WTC11 (cell line): ENCODE measurements around the gene ARL4D.

Experiments used
- FOXP4 ChIP-seq: sonication (generic); formaldehyde crosslinking; IDR thresholded peaks from 2 replicates; pipeline ENCODE4 v1.8.0; 2022; ENCODE audit warnings: mild to moderate bottlenecking, missing genetic modification reagents
- KAT7 ChIP-seq: sonication (generic); formaldehyde crosslinking; IDR thresholded peaks from 2 replicates; pipeline ENCODE4 v1.8.1; 2023; ENCODE audit warnings: missing genetic modification reagents, mild to moderate bottlenecking, borderline replicate concordance
- ZNF423 ChIP-seq: fragments of 250-450 bp; sonication (Bioruptor Pico); IDR thresholded peaks from 2 replicates; pipeline ENCODE4 v2.1.2; 2022; ENCODE audit warnings: mild to moderate bottlenecking, moderate library complexity
- TF ChIP-seq, protein P1 (sequence below): fragments of 200-600 bp; IDR thresholded peaks from 2 replicates; pipeline ENCODE4 v1.8.0; 2022; ENCODE audit warnings: antibody characterized with exemption

GRCh38 chr17:43380307-43380706, 18.5 kb upstream of the ARL4D start:
- TF ChIP-seq FOXP4 (no peak), ZNF423 (CRISPR knock-in tag) (no peak), KAT7 (CRISPR knock-in tag) (no peak)
- TF ChIP-seq, protein P1, sequence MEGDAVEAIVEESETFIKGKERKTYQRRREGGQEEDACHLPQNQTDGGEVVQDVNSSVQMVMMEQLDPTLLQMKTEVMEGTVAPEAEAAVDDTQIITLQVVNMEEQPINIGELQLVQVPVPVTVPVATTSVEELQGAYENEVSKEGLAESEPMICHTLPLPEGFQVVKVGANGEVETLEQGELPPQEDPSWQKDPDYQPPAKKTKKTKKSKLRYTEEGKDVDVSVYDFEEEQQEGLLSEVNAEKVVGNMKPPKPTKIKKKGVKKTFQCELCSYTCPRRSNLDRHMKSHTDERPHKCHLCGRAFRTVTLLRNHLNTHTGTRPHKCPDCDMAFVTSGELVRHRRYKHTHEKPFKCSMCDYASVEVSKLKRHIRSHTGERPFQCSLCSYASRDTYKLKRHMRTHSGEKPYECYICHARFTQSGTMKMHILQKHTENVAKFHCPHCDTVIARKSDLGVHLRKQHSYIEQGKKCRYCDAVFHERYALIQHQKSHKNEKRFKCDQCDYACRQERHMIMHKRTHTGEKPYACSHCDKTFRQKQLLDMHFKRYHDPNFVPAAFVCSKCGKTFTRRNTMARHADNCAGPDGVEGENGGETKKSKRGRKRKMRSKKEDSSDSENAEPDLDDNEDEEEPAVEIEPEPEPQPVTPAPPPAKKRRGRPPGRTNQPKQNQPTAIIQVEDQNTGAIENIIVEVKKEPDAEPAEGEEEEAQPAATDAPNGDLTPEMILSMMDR: no peak
